GM12891 (cell line): ENCODE data around the gene BANF1.

ENCODE experiments used
- DNase-seq: peaks from one replicate; pipeline ENCODE4 v3.0.0; 2011; ENCODE audit warnings: low spot score; ENCODE audit not compliant: insufficient read length
- FAIRE-seq: peaks from 2 replicates; lab custom pipeline; 2011; peaks lifted over from hg19 to GRCh38; lab: Jason Lieb, UNC
- PAX5 ChIP-seq: IDR thresholded peaks from 2 replicates; pipeline ENCODE4 v1.6.1; 2011; ENCODE audit warnings: low read length, moderate library complexity, mild to moderate bottlenecking; ENCODE audit not compliant: insufficient read depth, severe bottlenecking
- POLR2A ChIP-seq: IDR thresholded peaks from 2 replicates; pipeline ENCODE4 v1.6.1; 2011; ENCODE audit warnings: low read depth, low read length, control low read depth
- POLR2AphosphoS5 ChIP-seq: IDR thresholded peaks from 2 replicates; pipeline ENCODE4 v1.6.1; 2011; ENCODE audit warnings: low read depth, low read length, control low read depth
- POU2F2 ChIP-seq: IDR thresholded peaks from 2 replicates; pipeline ENCODE4 v1.6.1; 2011; ENCODE audit warnings: low read depth, mild to moderate bottlenecking, control low read depth, low read length, moderate library complexity
- SPI1 ChIP-seq: IDR thresholded peaks from 2 replicates; pipeline ENCODE4 v1.6.1; 2011; ENCODE audit warnings: low read depth, low read length, control low read depth
- TAF1 ChIP-seq: IDR thresholded peaks from 2 replicates; pipeline ENCODE4 v1.6.1; 2011; ENCODE audit warnings: low read depth, low read length, control low read depth

Gene BANF1

GRCh38 chr11:65977621-65978390, 24.5 kb upstream of the BANF1 start:
- TF ChIP-seq PAX5 (no peak), SPI1 (no peak), POLR2A (no peak), TAF1 (no peak), POU2F2 (no peak), POLR2AphosphoS5 (no peak)
- DNase-seq, result no peak
- no peak for FAIRE-seq

GRCh38 chr11:65978391-65979238, 23.7 kb upstream of the BANF1 start:
- FAIRE-seq (no peak), DNase-seq (no peak)
- TF ChIP-seq POLR2A (no peak), POU2F2 (no peak), PAX5 (no peak), POLR2AphosphoS5 (no peak), TAF1 (no peak), SPI1 (no peak)

GRCh38 chr11:65979261-65979759, 23.0 kb upstream of the BANF1 start:
- TF ChIP-seq SPI1 (no peak), POU2F2 (no peak), POLR2A (no peak), TAF1 (no peak), POLR2AphosphoS5 (no peak), PAX5 (no peak)
- no peak for FAIRE-seq

GRCh38 chr11:65981101-65981740, 21.1 kb upstream of the BANF1 start:
- no peak; the same call in 1 of the 2 replicates for TF ChIP-seq POLR2A
- peak; percentile 7; the same call in 1 of the 2 replicates for TF ChIP-seq POLR2AphosphoS5
- FAIRE-seq (no peak), DNase-seq (no peak)

More at GRCh38 chr11:65979261-65979759, 23.0 kb upstream of the BANF1 start:
- no peak for DNase-seq

- FAIRE-seq (no peak), DNase-seq (no peak)
- TF ChIP-seq POLR2A (no peak), POLR2AphosphoS5 (no peak), POU2F2 (no peak), TAF1 (no peak), PAX5 (no peak), SPI1 (no peak)
Measured at GRCh38 chr11:65981972-65982823, 20.1 kb upstream of the BANF1 start.

GRCh38 chr11:65982824-65983588, 19.3 kb upstream of the BANF1 start:
- no peak for DNase-seq
- FAIRE-seq, result no peak
- TF ChIP-seq POLR2A (no peak), TAF1 (no peak), PAX5 (no peak), POU2F2 (no peak), SPI1 (no peak), POLR2AphosphoS5 (no peak)

GRCh38 chr11:65983589-65983987, 18.7 kb upstream of the BANF1 start:
- DNase-seq, result no peak
- TF ChIP-seq SPI1 (no peak), POLR2AphosphoS5 (no peak), PAX5 (no peak), POLR2A (no peak), TAF1 (no peak), POU2F2 (no peak)
- no peak for FAIRE-seq

- TF ChIP-seq PAX5 (no peak), SPI1 (no peak), POLR2A (no peak), TAF1 (no peak), POU2F2 (no peak), POLR2AphosphoS5 (no peak)
- FAIRE-seq (no peak), DNase-seq (no peak)
Measured at GRCh38 chr11:65987336-65987735, 15.0 kb upstream of the BANF1 start.
